H9 (cell line): Measurements from ENCODE around the gene RSL1D1. TPM values are rescaled to one million over a fixed set of nuclear protein-coding genes. Genes with fewer than 3 reads are reported as not detected.
A peak's percentile ranks its signal among the peaks of the same experiment; 100 is the strongest.

Experiments
- DNase-seq: peaks from one replicate; pipeline ENCODE4 v3.0.0-alpha.2; 2017
- H2AFZ ChIP-seq: one replicate; pipeline ENCODE4 v1.6.1; 2013; ENCODE audit warnings: mild to moderate bottlenecking, low read length, control low read depth, moderate library complexity
- H2AK5ac ChIP-seq: 2 replicates; pipeline ENCODE4 v1.6.1; 2013; ENCODE audit warnings: low read length, control low read depth, mixed read lengths; ENCODE audit not compliant: insufficient read length
- H2BK120ac ChIP-seq: one replicate; pipeline ENCODE4 v1.6.1; 2013; ENCODE audit warnings: low read depth, mild to moderate bottlenecking, low read length, control low read depth, inconsistent platforms; ENCODE audit not compliant: poor library complexity, severe bottlenecking
- H2BK12ac ChIP-seq: 2 replicates; pipeline ENCODE4 v1.6.1; 2013; ENCODE audit warnings: low read length, control low read depth, mixed read lengths, low read depth; ENCODE audit not compliant: insufficient read length
- H2BK15ac ChIP-seq: 2 replicates; pipeline ENCODE4 v1.6.1; 2013; ENCODE audit warnings: low read depth, low read length, control low read depth
- H2BK20ac ChIP-seq: one replicate; pipeline ENCODE4 v1.6.1; 2013; ENCODE audit warnings: low read depth, mild to moderate bottlenecking, low read length, control low read depth, inconsistent platforms; ENCODE audit not compliant: poor library complexity, severe bottlenecking
- H2BK5ac ChIP-seq: 2 replicates; pipeline ENCODE4 v1.6.1; 2013; ENCODE audit warnings: low read length, control low read depth, mixed read lengths; ENCODE audit not compliant: insufficient read length
- H3K14ac ChIP-seq: 2 replicates; pipeline ENCODE4 v1.6.1; 2013; ENCODE audit warnings: low read length, control low read depth; ENCODE audit not compliant: insufficient read depth
- H3K18ac ChIP-seq: 2 replicates; pipeline ENCODE4 v1.6.1; 2013; ENCODE audit warnings: low read depth, mild to moderate bottlenecking, mixed read lengths, low read length, control low read depth; ENCODE audit not compliant: insufficient read length
- H3K23ac ChIP-seq: 2 replicates; pipeline ENCODE4 v1.6.1; 2013; ENCODE audit warnings: low read length, control low read depth, mixed read lengths, low read depth; ENCODE audit not compliant: insufficient read length
- H3K23me2 ChIP-seq: 2 replicates; pipeline ENCODE4 v1.6.1; 2013; ENCODE audit warnings: low read depth, mild to moderate bottlenecking, mixed read lengths, low read length, control low read depth; ENCODE audit not compliant: insufficient read length, poor library complexity, severe bottlenecking
- H3K27ac ChIP-seq: 2 replicates; pipeline ENCODE4 v1.5.1; 2013; ENCODE audit warnings: low read length, control low read depth, mixed read lengths, low read depth; ENCODE audit not compliant: insufficient read length
- H3K27me3 ChIP-seq: 2 replicates; pipeline ENCODE4 v1.6.1; 2013; ENCODE audit warnings: low read length, control low read depth, inconsistent platforms; ENCODE audit not compliant: insufficient read depth
- H3K4ac ChIP-seq: 2 replicates; pipeline ENCODE4 v1.6.1; 2013; ENCODE audit warnings: low read depth, mild to moderate bottlenecking, control low read depth, inconsistent platforms, low read length, moderate library complexity
- H3K4me1 ChIP-seq: 2 replicates; pipeline ENCODE4 v1.6.1; 2013; ENCODE audit warnings: low read length, control low read depth, inconsistent platforms; ENCODE audit not compliant: insufficient read depth
- H3K4me2 ChIP-seq: 2 replicates; pipeline ENCODE4 v1.6.1; 2013; ENCODE audit warnings: low read length, control low read depth, mixed read lengths; ENCODE audit not compliant: insufficient read length, insufficient read depth
- H3K56ac ChIP-seq: 2 replicates; pipeline ENCODE4 v1.6.1; 2013; ENCODE audit warnings: low read depth, mild to moderate bottlenecking, mixed read lengths, low read length, control low read depth; ENCODE audit not compliant: insufficient read length
- H3K79me1 ChIP-seq: 2 replicates; pipeline ENCODE4 v1.6.1; 2013; ENCODE audit warnings: low read depth, mild to moderate bottlenecking, moderate library complexity, low read length, control low read depth, inconsistent platforms; ENCODE audit not compliant: insufficient read depth, poor library complexity, severe bottlenecking
- H3K79me2 ChIP-seq: 2 replicates; pipeline ENCODE4 v1.6.1; 2013; ENCODE audit warnings: low read length, control low read depth, inconsistent platforms; ENCODE audit not compliant: insufficient read depth
- H3K9ac ChIP-seq: 2 replicates; pipeline ENCODE4 v1.6.1; 2013; ENCODE audit warnings: low read length, control low read depth, mixed read lengths; ENCODE audit not compliant: insufficient read length; ENCODE audit errors: extremely low read depth
- H3K9me3 ChIP-seq: one replicate; pipeline ENCODE4 v1.6.1; 2013; ENCODE audit warnings: low read depth, low read length, inconsistent platforms; ENCODE audit not compliant: control insufficient read depth
- H3T11ph ChIP-seq: one replicate; pipeline ENCODE4 v1.6.1; 2013; ENCODE audit warnings: mild to moderate bottlenecking, low read length, control low read depth, inconsistent platforms
- H4K20me1 ChIP-seq: one replicate; pipeline ENCODE4 v1.6.1; 2013; ENCODE audit not compliant: control insufficient read depth, insufficient read length, insufficient read depth
- H4K5ac ChIP-seq: 2 replicates; pipeline ENCODE4 v1.6.1; 2013; ENCODE audit warnings: low read depth, mild to moderate bottlenecking, mixed read lengths, low read length, control low read depth; ENCODE audit not compliant: insufficient read length
- H4K8ac ChIP-seq: replicated peaks from 2 replicates; pipeline ENCODE4 v1.6.1; 2013; ENCODE audit warnings: low read length, control low read depth, mixed read lengths, low read depth; ENCODE audit not compliant: insufficient read length
- H4K91ac ChIP-seq: 2 replicates; pipeline ENCODE4 v1.6.1; 2013; ENCODE audit warnings: low read depth, mild to moderate bottlenecking, moderate library complexity, mixed read lengths, low read length, control low read depth; ENCODE audit not compliant: insufficient read length
- H3K27ac Mint-ChIP-seq, 3 experiments: 2 replicates in 2 of 3; 3 replicates in 1 of 3; pipeline ENCODE4 v1.8.0; 2020 to 2021; ENCODE audit warnings: mixed read lengths in 3 of 3, mild to moderate bottlenecking in 1 of 3, moderate library complexity in 1 of 3
- H3K27me3 Mint-ChIP-seq: 2 replicates; pipeline ENCODE4 v1.8.0; 2021; ENCODE audit warnings: low read depth, mild to moderate bottlenecking, moderate library complexity, mixed read lengths
- H3K36me3 Mint-ChIP-seq, 3 experiments: 2 replicates in 2 of 3; 3 replicates in 1 of 3; pipeline ENCODE4 v1.8.0; 2020 to 2021; ENCODE audit warnings: low read depth in 3 of 3, mixed read lengths in 3 of 3; ENCODE audit not compliant: insufficient read depth in 1 of 3
- H3K4me1 Mint-ChIP-seq, 2 experiments: 2 replicates each; pipeline ENCODE4 v1.8.0; 2020; ENCODE audit warnings: mixed read lengths in 2 of 2
- H3K4me3 Mint-ChIP-seq, 2 experiments: 2 replicates in 1 of 2; 3 replicates in 1 of 2; pipeline ENCODE4 v1.8.0; 2020 to 2021; ENCODE audit warnings: mild to moderate bottlenecking in 2 of 2, mixed read lengths in 2 of 2, moderate library complexity in 1 of 2
- H3K9me3 Mint-ChIP-seq, 2 experiments: 2 replicates in 1 of 2; 3 replicates in 1 of 2; pipeline ENCODE4 v1.8.0; 2020; ENCODE audit warnings: mild to moderate bottlenecking in 2 of 2, mixed read lengths in 2 of 2, moderate library complexity in 1 of 2
- WGBS: extraction: QIAGEN DNeasy Blood & Tissue Kit; methylation state at CpG from one replicate; pipeline ENCODE4 v1.1.7; 2013; ENCODE audit warnings: missing lambda C conversion rate, low lambda C conversion rate, mixed read lengths; ENCODE audit not compliant: insufficient read length; ENCODE audit errors: extremely low coverage; 5-methylcytosine and 5-hydroxymethylcytosine counted together
- total RNA-seq: library from RNA; stranded (reverse); gene quantifications from 2 replicates; pipeline ENCODE4 v1.2.1, GENCODE V29; 2021
- TF ChIP-seq, protein P1 (sequence below): fragments of 200-600 bp; sonication (generic); conservative IDR thresholded peaks from 3 replicates; pipeline ENCODE4 v1.8.0; 2021; ENCODE audit warnings: antibody characterized with exemption, mild to moderate bottlenecking

Gene RSL1D1
- total RNA-seq, 1 experiment from 2014 or later, result 334 TPM

DNA sequence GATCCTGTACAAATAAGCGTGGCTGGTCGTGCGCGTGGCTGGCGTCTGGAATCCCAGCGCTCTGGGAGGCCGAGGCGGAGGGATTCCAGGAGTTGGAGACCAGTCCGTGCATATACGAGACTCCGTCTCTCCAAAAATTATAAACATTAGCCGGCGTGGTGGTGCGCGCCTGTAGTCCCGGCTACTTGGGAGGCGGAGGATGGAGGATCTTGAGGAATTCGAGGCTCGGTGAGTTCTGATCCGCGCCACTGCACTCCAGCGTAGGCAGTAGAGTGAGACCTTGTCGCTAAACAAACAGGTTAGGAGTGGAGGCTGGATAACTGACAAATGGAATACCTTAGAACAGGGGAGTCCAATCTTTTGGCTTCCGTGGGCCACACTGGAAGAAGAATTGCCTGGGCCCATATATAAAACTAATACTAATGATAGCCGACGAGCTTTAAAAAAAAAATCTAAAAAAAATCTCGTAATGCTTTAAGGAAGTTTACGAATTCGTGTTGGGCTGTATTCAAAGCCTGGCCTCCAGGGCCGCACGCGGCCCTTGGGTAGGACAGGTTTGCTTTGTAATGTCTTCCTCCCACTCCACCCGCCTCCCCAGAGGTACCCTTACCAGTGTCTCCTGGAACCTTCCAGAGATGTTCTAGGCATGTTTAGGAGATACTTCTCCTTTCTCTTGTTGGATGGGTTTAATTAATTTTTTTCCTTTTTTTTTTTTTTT, 909 bp upstream of the RSL1D1 start:
- WGBS, result no CpG with 5 or more reads among the region's 33 CpGs
- H4K91ac ChIP-seq, result no peak overlapping the region
- no peak overlapping the region for H4K8ac ChIP-seq
- Mint-ChIP-seq H3K27ac (peak overlapping the region in 2 of 3 experiments; percentile 18 to 75; a peak in 2 of 7 replicates), H3K4me3 (peak overlapping the region; percentile 95 to 98), H3K36me3 (peaks cover 24 to 36% (median 31%) of the 10 kb centered on the region in 3 experiments), H3K27me3 (no peaks in the 10 kb centered on the region), H3K9me3 (peaks cover 0 to 2% of the 10 kb centered on the region in 2 experiments; a peak in 1 of 5 replicates), H3K4me1 (peaks cover 6 to 10% of the 10 kb centered on the region in 2 experiments)
- no peak overlapping the region for H2AFZ ChIP-seq
- no peak overlapping the region for H2BK120ac ChIP-seq
- H3K27ac ChIP-seq, result no peak overlapping the region
- no peaks in the 10 kb centered on the region for H3K27me3 ChIP-seq
- H2BK20ac ChIP-seq, result no peak overlapping the region
- H3K18ac ChIP-seq, result no peak overlapping the region
- no peaks in the 10 kb centered on the region for H3K4me1 ChIP-seq
- no peak overlapping the region for H3K56ac ChIP-seq
- TF ChIP-seq, protein P1, sequence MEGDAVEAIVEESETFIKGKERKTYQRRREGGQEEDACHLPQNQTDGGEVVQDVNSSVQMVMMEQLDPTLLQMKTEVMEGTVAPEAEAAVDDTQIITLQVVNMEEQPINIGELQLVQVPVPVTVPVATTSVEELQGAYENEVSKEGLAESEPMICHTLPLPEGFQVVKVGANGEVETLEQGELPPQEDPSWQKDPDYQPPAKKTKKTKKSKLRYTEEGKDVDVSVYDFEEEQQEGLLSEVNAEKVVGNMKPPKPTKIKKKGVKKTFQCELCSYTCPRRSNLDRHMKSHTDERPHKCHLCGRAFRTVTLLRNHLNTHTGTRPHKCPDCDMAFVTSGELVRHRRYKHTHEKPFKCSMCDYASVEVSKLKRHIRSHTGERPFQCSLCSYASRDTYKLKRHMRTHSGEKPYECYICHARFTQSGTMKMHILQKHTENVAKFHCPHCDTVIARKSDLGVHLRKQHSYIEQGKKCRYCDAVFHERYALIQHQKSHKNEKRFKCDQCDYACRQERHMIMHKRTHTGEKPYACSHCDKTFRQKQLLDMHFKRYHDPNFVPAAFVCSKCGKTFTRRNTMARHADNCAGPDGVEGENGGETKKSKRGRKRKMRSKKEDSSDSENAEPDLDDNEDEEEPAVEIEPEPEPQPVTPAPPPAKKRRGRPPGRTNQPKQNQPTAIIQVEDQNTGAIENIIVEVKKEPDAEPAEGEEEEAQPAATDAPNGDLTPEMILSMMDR, result no peak
- H2BK15ac ChIP-seq, result no peak overlapping the region
- peak overlapping the region; percentile 49 for H3K9ac ChIP-seq
- H3K23ac ChIP-seq, result no peak overlapping the region
- peaks cover 10% of the 10 kb centered on the region for H3K79me1 ChIP-seq
- no peak overlapping the region for H2BK5ac ChIP-seq
- H3K14ac ChIP-seq, result no peak overlapping the region
- no peak overlapping the region for H2AK5ac ChIP-seq
- H4K5ac ChIP-seq, result no peak overlapping the region
- peak overlapping the region; percentile 97 for H3K4me2 ChIP-seq
- no peak overlapping the region for H3K4ac ChIP-seq
- H3T11ph ChIP-seq, result no peak overlapping the region
- no peak overlapping the region for H2BK12ac ChIP-seq
- no peaks in the 10 kb centered on the region for H4K20me1 ChIP-seq
- peaks cover 7% of the 10 kb centered on the region for H3K23me2 ChIP-seq
- DNase-seq, result no peak
- no peaks in the 10 kb centered on the region for H3K9me3 ChIP-seq
- peaks cover 21% of the 10 kb centered on the region; the same call in 1 of the 2 replicates for H3K79me2 ChIP-seq
